Upper lobe of right lung (tissue), 1 donor: ENCODE data around the gene RAPGEF6. TPM values are rescaled to one million over a fixed set of nuclear protein-coding genes. Genes with fewer than 3 reads are reported as not detected.
"Not testable (repeated sequence)": the region's sequence is repeated elsewhere in the genome, so short reads cannot be mapped to it uniquely, and the experiment has no call there.

Experiments
- ATAC-seq: fragments of 200-7000 bp; cut with Tn5 transposase; one replicate; pipeline ENCODE4 v1.9.1; 2020; ENCODE audit warnings: mild to moderate bottlenecking, moderate library complexity
- DNase-seq: peaks from one replicate; pipeline ENCODE4 v3.0.0-alpha.2; 2020
- H3K27ac ChIP-seq: fragments of 200-600 bp; one replicate; pipeline ENCODE4 v1.8.0; 2022
- H3K27me3 ChIP-seq: fragments of 200-600 bp; one replicate; pipeline ENCODE4 v1.8.0; 2022; ENCODE audit warnings: mild to moderate bottlenecking
- H3K36me3 ChIP-seq: fragments of 200-600 bp; one replicate; pipeline ENCODE4 v1.8.0; 2022
- H3K4me1 ChIP-seq: fragments of 200-600 bp; one replicate; pipeline ENCODE4 v1.8.0; 2022
- H3K4me3 ChIP-seq: fragments of 200-600 bp; one replicate; pipeline ENCODE4 v1.8.0; 2022; ENCODE audit warnings: mild to moderate bottlenecking
- H3K9me3 ChIP-seq: fragments of 200-600 bp; one replicate; pipeline ENCODE4 v1.8.0; 2022
- CTCF ChIP-seq: fragments of 200-600 bp; IDR thresholded peaks from one replicate; pipeline ENCODE4 v1.8.0; 2022; ENCODE audit warnings: antibody characterized with exemption
- intact Hi-C: fragments of 100-400 bp; cut with DNase I; formaldehyde crosslinking; loops from one replicate; pipeline ENCODE4 v1.11.0; 2022
- total RNA-seq: library from RNA; stranded (reverse); fragmentation: NEBNext Ultra II Directional; extraction: Animal tissue kit (Norgen Biotek cat#: 25700); gene quantifications from one replicate; pipeline ENCODE4 v1.2.1, GENCODE V29; 2021
- donor health status: DM: no; HTN: yes; CAD: no; lungs with severe emphysema.

The RAPGEF6 gene
- total RNA-seq, 1 donor from 2014 or later = 27.2 TPM

- no peak overlapping the region for H3K27ac ChIP-seq
- no peak for ATAC-seq
- intact Hi-C loops = no loop called here
Measured at GRCh38 chr5:131384616-131385214, 250.3 kb downstream of the RAPGEF6 start.

GRCh38 chr5:131384173-131384572, 250.9 kb downstream of the RAPGEF6 start:
- H3K9me3 ChIP-seq = no peaks in the 10 kb centered on the region
- TF ChIP-seq CTCF = no peak
- intact Hi-C loops = no loop called here
- H3K36me3 ChIP-seq = peaks cover 16% of the 10 kb centered on the region
- H3K27ac ChIP-seq = no peak overlapping the region
- no peaks in the 10 kb centered on the region for H3K27me3 ChIP-seq
- ATAC-seq = no peak
- H3K4me1 ChIP-seq = peaks cover 27% of the 10 kb centered on the region
- H3K4me3 ChIP-seq = no peak overlapping the region
- DNase-seq = no peak

More at GRCh38 chr5:131384616-131385214, 250.3 kb downstream of the RAPGEF6 start:
- H3K36me3 ChIP-seq = peaks cover 21% of the 10 kb centered on the region
- H3K9me3 ChIP-seq = no peaks in the 10 kb centered on the region
- H3K4me1 ChIP-seq = peaks cover 22% of the 10 kb centered on the region
- no peak overlapping the region for H3K4me3 ChIP-seq
- TF ChIP-seq CTCF = no peak
- no peaks in the 10 kb centered on the region for H3K27me3 ChIP-seq
- DNase-seq = no peak

GRCh38 chr5:131382407-131383395, 252.3 kb downstream of the RAPGEF6 start:
- no peaks in the 10 kb centered on the region for H3K27me3 ChIP-seq
- DNase-seq (no peak), ATAC-seq (peak; percentile 94)
- intact Hi-C loops = no loop called here
- TF ChIP-seq CTCF = peak; percentile 57
- no peak overlapping the region for H3K27ac ChIP-seq
- no peaks in the 10 kb centered on the region for H3K9me3 ChIP-seq
- H3K4me3 ChIP-seq = no peak overlapping the region
- peaks cover 38% of the 10 kb centered on the region for H3K4me1 ChIP-seq
- H3K36me3 ChIP-seq = peaks cover 13% of the 10 kb centered on the region

GRCh38 chr5:131381777-131382176, 253.3 kb downstream of the RAPGEF6 start:
- DNase-seq = no peak
- no peak overlapping the region for H3K27ac ChIP-seq
- H3K27me3 ChIP-seq = no peaks in the 10 kb centered on the region
- intact Hi-C loops = no loop called here
- no peak overlapping the region for H3K4me3 ChIP-seq
- H3K9me3 ChIP-seq = no peaks in the 10 kb centered on the region
- TF ChIP-seq CTCF = no peak
- peaks cover 11% of the 10 kb centered on the region for H3K36me3 ChIP-seq
- H3K4me1 ChIP-seq = peaks cover 40% of the 10 kb centered on the region
- ATAC-seq = no peak

GRCh38 chr5:131381021-131381420, 254.0 kb downstream of the RAPGEF6 start:
- Histone ChIP-seq H3K27ac (peak overlapping the region; percentile 80), H3K27me3 (no peaks in the 10 kb centered on the region), H3K4me3 (no peak overlapping the region), H3K9me3 (no peaks in the 10 kb centered on the region), H3K36me3 (peaks cover 4% of the 10 kb centered on the region), H3K4me1 (peaks cover 35% of the 10 kb centered on the region)
- no peak for TF ChIP-seq CTCF
- intact Hi-C loops = no loop called here
- DNase-seq = no peak
- ATAC-seq = no peak

GRCh38 chr5:131380238-131380637, 254.8 kb downstream of the RAPGEF6 start:
- H3K27me3 ChIP-seq, H3K36me3 ChIP-seq, DNase-seq, H3K4me3 ChIP-seq, H3K9me3 ChIP-seq, intact Hi-C loops, ATAC-seq: not testable (repeated sequence)
- Histone ChIP-seq H3K4me1 (peaks cover 35% of the 10 kb centered on the region), H3K27ac (peak overlapping the region; percentile 80)
